Right lobe of liver (tissue), 4 donors: Measurements from ENCODE around the gene LRMDA.

ENCODE experiments used
- CTCF ChIP-seq, 4 donors: fragments of 200-600 bp in 3 of 4; fragments of 450-650 bp in 1 of 4; IDR thresholded peaks; one replicate each; pipeline versions ENCODE4 v1.5.1 to v1.8.0; 2016 to 2022; ENCODE audit warnings: antibody characterized with exemption in 4 of 4, mild to moderate bottlenecking in 2 of 4
- POLR2A ChIP-seq: fragments of 450-650 bp; IDR thresholded peaks from one replicate; pipeline ENCODE4 v1.6.1; 2017; ENCODE audit warnings: antibody characterized with exemption, mild to moderate bottlenecking
- donor health status: DM: no; HTN: no; CAD: no.
- donor health status: DM: no; HTN: no; CAD: no.
- donor health status: DM: no; HTN: yes; CAD: no.

- TF ChIP-seq CTCF (IDR thresholded peaks at IDR 0.05), result no peak
- TF ChIP-seq POLR2A, result no peak
These were observed 46.3 kb downstream of the LRMDA start for GRCh38 chr10:75477680-75478079.
